Glomerular endothelial cell (primary cell): Measurements from ENCODE around the gene NAXE. TPM values are rescaled to one million over a fixed set of nuclear protein-coding genes. Genes with fewer than 3 reads are reported as not detected.
"Not testable (repeated sequence)": the region's sequence is repeated elsewhere in the genome, so short reads cannot be mapped to it uniquely, and the experiment has no call there.

Source experiments
- DNase-seq: peaks from one replicate; pipeline ENCODE4 v3.0.0-alpha.2; 2011; ENCODE audit warnings: low read depth, low spot score; ENCODE audit errors: extremely low read depth
- total RNA-seq: library from RNA; depleted of rRNA; stranded (reverse); fragments of >200 nt; gene quantifications from 2 replicates; pipeline ENCODE4 v1.2.3, GENCODE V29; 2015

Gene NAXE
- total RNA-seq, 1 donor from 2014 or later = 55.4 TPM

DNA sequence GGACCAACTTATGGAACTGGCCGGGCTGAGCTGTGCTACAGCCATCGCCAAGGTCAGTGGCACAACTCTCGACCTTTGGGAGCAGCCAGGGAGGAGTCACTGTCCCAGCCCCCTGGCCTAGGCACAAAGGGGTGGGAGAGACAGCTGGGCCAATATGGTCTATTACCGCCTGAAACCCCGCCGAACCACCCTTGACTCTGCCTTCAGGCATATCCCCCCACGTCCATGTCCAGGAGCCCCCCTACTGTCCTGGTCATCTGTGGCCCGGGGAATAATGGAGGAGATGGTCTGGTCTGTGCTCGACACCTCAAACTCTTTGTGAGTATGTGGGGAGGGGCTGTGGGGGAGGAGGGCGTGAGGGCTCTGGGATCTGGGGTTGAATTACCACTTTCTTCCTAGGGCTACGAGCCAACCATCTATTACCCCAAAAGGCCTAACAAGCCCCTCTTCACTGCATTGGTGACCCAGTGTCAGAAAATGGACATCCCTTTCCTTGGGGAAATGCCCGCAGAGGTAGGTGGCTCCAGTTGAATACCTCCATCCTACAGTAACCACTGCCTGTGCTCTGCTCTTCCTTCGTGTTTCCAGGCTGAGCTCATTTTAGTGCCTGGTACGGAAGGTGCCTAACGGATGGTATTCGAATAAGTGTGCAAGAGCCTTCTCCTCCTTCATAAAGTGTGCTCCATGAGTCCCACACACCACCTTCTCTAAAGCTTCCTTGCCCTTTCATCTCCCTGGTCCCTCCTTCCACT, 758 bp downstream of the NAXE start:
- DNase-seq = no peak

DNA sequence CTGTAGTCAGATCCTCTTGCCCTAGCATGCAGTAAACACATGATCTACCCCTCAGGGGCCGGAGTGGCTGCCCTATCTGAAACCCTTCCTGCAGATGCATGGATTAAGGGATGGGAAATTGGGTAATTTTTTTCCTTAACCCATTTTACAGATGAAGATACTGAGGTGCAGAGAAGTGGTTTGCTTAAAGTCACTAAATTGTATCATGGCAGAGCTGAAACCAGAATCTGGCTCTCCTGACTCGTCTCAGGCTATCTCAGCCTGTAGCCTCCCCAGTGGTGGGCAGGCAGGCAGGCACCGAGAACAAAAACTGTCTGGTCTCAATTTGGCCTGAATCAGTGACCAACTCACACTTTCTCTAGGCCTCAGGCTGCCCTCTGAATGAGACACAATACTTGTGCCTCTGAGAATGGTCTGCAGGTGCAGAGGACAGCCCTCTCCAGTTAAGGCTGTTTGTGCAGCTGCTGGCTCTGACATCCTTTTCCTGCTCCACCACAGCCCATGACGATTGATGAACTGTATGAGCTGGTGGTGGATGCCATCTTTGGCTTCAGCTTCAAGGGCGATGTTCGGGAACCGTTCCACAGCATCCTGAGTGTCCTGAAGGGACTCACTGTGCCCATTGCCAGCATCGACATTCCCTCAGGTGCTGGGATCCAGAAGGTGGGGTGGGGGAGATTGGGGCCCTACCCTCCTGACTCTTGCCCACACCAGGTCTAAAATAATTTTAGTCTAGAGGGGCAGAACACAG, 1.5 kb downstream of the NAXE start:
- no peak for DNase-seq

DNA sequence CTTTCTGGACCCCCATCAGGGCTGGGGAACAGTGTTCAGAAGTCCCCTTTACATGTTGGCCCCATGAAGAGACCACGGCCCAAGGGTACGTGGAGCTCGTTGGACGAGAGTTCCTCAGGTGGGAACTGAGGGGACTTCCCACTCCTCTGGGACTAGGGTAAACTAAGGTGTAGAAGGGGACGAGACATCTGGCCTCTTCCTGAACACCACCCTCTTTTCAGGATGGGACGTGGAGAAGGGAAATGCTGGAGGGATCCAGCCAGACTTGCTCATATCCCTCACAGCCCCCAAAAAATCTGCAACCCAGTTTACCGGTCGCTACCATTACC, 2.0 kb downstream of the NAXE start:
- DNase-seq = no peak

DNA sequence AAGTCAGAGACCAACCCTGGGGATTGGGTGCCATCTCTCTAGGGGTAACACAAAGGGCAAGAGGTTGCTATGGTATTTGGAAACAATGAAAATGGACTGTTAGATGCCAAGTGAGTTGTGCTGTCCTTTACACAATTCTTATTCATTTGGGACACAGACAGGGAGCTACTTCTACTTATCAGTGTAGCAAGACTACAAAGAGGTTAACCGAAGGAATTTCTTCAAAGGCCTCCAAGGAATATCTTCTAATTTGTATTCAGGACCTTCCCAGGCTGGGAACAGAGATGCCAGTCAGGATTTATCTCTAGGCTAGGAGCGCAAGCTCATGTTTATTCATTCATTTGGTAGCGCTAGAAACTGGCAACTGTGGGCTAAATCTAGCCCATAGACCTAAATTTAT, 2.6 kb downstream of the NAXE start:
- DNase-seq = no peak

DNA sequence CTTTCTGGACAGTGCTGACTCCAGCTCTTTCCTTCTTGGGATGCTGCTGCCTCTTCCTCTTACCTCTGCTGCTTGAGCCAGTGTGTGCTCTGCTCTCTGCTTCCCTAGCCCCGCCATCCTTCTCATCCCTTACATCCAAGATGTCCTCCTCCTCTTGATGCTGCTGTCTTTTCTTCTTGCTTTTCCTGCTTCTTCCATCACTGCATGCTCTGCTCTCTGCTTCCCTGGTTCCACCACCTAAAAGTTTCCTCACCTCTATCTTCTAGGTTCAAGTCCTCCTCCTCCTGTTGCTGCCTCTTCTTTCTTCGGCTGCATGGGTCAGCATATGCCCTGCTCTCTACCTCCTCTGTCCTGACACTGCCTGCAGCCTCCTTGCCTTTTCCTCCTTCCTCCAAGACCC, 3.4 kb downstream of the NAXE start:
- no peak for DNase-seq

DNA sequence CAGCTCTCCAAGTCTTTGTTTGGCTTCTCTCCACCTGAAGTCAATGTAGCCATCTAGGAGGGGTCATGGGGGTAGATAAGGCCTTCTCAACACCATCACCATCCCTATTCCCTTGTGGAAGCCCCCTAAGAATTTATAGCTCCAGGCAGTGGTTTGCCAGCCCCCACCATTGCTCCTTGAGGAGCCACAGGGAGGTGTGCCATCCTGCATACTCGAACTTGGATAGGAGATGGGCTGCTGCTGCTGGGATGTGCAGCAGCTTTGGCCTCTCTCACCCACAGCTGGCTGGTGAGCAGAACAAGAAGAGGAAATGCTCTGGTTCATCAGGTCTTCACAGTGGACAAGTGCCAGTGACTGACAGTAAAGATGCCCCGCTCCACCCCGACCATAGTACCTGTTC, 4.8 kb downstream of the NAXE start:
- DNase-seq = no peak

DNA sequence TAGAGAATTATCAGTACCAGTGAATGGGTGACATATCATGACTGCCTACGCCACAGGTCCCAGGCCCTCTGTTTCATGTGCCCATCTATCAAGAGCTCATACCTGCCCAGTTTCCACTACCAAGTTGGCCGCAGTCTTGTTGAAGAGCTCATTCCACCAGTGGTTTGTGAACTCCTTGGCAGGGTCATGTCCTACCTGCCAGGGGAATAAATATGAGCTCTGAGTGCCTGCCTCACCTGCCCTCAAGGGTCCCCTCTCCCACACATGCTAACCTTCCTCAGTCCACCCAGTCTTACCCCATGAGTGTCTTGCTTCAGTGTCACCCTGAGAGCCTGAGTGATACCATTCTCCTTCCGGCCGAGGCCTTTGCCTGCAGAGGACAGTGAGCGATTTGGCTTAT, 6.5 kb downstream of the NAXE start:
- DNase-seq = no peak

DNA sequence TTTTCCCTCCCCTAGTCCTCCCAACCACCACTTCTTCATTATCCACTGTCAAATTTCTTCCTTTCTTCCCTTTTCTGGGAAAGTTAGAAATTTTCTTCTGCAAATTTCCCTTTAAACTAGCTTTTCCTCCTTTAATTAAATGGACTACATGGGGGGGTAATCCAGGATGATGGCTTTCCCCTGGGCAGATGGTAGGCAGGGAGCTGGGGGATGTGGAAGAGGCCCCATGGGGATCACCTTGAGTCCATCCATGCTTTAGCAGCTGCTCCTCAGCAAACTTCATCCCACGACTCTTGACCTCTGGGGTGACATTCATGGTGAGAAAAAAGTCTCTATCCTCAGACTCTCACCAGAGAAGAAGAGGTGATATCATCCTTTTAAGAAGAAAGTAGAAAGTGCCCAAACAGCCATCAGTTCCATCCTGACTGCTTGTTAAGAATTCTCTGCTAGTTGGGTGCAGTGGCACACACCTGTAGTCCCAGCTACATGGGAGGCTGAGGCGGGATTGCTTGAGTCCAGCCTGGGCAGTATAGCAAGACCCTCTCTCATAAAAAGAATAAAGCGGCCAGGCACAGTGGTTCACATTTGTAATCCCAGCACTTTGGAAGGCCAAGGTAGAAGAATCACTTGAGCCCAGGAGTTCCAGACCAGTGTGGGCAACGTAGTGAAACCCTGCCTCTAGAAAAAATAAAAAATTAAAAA, 7.3 kb downstream of the NAXE start:
- DNase-seq = no peak

DNA sequence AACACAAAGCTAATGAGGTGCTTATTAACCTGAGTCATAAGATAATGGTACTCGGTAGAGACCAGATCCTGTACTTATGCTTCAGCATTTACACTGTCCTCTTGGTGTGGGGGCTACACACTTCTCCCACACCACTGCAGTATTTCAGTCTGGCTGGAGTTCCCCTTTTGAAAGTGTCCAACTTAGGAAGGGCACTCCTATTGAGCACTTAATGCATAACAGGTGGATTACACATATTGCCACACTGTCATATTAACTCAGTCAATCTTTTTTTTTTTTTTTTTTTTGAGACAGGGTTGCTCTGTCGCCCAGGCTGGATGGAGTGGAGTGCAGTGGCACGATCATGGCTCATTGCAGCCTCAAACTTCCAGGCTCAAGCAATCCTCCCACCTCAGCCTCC, 8.2 kb downstream of the NAXE start:
- no peak for DNase-seq

DNA sequence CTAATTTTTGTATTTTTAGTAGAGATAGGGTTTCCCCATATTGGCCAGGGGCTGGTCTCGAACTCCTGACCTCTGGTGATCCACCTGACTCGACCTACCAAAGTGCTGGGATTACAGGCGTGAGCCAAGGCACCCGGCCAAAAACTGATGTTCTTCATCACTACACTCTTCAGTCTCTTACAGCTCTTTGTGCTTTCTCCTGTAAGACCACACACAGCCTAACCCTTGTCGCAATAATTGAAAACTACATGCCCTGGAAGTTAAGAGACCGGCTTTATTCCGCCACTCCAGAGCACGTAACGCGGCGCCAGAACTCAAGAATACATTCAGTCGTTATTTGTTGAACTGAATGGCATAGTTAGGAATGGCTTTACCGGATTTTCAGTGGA, 9.2 kb downstream of the NAXE start:
- no peak for DNase-seq

DNA sequence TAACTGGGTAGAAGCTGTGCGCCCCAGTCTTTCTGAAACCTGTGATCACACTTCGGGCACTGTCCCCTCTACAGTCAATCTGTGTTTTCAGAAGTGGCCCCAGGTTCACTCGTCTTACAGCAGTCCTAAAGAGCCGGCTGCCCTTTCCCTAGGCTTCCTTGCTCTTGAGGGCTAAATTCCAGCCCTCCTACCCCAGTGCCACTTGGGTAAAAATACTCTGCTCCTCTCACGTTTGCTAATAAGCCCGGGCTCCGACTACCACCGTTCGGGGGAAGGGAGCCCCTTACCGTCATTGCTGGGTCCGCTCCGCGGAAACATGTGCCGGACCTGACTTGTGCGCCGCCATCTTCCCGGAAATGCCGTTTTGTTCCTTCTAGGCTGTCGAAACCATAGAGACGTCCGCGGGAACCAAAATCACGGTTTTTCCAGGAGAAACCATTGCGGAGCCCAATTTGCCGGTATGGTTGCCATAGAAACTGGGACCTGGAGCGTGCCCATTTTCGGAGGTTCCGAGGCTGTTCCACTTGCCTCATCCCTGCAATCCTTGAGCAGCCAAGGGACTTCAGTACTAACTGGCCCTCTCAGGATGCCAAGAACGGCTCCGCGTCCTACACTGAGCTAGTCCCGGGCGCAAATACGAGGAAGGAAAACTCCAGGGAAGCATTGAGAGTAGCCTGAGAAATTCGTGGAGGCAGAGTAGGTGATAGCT, 9.7 kb downstream of the NAXE start, which contains the start of gene GPATCH4:
TSS of gene GPATCH4 (minus strand) at position 358 of the 709 bp plus-strand sequence.
- peak; percentile 70 for DNase-seq

DNA sequence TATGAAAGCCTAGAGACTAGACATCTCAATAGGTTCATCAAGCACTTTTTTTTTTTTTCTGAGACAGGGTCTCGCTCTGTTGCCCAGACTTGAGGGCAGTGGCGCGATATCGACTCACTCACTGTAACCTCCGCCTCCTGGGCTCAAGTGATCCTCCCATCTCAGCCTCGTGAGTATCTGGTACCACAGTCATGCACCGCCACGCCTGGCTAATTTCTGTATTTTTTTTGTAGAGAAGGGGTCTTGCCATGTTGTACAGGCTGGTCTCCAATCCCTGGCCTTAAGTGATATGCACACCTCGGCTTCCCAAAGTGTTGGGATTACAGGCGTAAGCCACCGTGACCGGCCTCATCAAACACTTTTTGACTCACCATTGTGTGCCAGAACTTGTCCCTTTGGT, 10.3 kb downstream of the NAXE start:
- no peak for DNase-seq

DNA sequence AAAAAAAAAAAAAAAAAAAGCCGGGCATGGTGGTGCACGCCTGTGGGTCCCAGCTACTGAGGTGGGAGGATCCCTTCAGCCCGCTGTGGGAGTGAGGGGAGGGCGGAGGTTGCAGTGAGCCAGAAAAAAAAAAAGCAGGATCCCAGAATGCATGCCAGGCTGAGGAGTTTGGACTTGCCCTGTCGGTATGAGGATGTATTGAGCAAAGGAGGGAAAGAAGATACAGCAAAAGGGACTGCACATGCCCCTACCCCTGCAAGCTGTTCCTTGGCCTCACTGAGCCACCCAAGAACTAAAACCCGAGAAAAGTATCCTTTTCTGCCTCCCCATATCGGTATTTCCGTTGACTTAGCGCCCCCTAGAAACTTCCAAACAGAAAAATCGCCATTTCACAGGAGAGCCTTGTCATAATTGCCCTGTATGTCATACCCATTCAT, 11.0 kb downstream of the NAXE start:
- no peak for DNase-seq

DNA sequence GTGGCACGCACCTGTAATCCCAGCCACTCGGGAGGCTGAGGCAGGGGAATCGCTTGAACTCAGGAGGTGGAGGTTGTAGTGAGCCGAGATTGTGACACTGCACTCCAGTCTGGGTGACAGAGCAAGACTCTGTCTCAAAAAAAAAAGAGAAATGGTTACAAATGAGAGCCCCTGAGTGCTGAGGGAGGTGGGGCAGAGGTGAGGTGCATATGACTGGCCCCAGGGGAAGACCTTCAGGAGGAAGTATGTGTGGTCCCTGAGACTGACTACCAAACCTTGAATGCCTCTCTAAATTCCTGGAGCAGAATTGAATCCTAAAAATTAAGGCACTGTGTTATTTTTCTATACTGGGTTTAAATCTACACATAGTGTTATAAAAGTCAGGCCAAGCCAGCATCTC, 15.8 kb downstream of the NAXE start:
- not testable (repeated sequence) for DNase-seq

DNA sequence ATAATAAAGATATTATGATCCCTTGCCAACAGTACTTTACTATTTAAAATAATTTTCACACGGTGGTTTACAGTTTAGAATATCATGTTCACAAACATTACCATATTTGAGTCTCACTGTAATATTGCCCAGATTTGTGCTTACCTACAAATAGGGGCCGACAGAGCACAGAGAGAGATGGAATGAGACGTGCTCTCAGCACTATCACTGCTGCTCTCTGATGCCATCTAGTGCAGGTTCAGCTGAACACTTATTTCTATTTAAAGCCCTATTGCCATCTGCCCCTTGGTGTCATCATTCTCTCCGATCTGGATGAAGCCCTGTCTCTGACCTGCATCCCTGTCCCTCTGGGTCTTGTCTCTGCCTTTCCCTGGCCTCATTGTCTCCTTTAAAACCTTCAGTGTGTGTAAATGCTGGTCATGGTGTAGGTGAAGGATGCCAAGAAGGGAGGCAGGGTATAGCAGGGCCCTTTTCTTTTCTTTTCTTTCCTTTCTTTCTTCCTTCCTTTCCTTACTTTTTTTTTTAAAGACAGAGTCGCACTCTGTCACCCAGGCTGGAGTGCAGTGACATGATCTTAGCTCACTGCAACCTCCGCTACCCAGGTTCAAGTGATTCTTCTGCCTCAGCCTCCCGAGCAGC, 16.6 kb downstream of the NAXE start:
- DNase-seq = peak; percentile 48

DNA sequence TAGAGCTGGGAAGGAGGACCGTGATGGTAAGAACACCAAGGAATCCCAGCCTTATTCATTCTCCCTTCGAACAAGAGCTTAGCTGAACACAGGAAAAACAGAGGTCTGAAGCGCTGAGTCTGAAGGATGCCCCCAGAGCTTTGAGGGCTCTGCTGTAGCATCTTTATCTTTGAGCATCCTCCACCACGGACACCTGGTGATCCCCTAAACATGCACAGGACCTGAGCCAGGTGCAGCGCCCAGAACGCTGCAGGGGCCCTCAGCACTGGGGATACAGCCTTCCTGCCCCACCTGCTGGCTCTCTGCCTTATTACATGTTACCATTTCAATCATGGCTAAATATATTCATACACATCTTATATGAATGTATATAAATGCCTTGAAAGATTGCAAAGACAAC, 17.4 kb downstream of the NAXE start:
- no peak for DNase-seq

DNA sequence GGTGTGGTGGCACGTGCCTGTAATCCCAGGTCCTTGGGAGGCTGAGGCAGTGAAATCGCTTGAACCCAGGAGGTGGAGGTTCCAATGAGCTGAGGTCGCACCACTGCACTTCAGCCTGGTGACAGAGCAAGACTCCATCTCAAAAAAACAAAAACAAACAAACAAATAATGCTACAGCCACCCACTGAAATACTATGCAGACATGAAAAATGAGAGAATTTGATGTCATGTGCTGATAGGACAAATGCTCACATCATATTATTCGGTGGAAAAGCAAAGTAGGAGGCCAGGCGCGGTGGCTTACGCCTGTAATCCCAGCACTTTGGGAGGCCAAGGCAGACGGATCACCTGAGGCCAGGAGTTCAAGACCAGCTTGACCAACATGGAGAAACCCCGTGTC, 18.5 kb downstream of the NAXE start:
- DNase-seq = not testable (repeated sequence)

DNA sequence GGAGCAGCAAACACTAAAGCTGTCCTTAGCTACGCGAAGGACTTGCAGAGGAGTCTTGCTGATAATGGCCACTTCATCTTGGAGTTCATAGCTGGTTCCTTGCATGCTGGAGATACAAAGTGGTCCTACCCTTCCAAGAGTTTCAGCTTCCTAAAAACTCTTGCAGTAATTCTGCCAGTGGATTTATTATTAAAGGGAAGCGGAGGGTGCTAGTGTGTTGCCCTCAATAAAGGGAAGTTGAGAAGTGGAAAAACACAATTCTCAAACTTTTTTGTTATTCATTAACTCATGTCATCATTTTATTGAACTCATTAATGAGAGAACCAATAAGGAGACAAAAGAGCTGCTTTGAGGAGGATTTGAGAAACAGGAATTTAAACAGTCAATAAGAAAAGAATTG, 21.1 kb downstream of the NAXE start:
- DNase-seq = no peak

DNA sequence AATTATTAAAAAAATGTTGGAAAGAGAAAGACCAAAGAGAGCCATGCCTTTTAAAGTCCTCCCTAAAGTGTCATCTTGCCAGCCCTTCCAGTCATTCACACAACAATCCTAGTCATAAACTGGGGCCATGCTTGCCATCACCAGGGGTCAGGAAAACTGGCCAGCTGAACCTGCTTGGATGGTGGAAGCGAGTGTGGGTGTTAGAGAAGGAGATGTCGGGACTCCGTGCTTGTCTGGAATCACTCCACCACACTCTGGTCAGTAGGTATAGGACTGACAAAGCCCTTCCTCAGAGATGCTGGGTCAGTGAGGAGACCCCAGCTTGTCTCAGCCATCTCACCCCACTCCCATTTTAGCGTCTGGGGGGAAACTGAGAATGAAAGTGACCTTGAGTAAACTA, 24.4 kb downstream of the NAXE start:
- DNase-seq = no peak

DNA sequence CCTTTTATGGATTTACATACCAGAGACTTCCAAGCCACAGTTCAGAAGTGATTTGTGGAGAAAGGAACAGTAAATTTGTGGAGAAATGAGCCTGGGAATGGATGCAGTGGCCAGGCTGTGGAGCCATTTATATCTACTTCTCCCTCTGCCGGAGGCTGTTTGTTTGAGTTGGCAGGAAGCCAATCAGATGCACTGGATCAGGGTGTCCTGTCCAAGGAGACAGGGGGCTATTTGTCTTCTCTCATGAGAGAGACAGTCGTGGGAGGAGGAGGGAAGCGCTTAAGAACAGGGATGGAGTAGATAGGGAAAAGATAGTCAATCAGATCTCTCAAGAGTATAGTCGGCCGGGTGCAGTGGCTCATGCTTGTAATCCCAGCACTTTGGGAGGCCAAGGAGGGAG, 24.9 kb downstream of the NAXE start:
- DNase-seq = no peak
